H1 (cell line): ENCODE measurements around the gene HK1. TPM values are rescaled to one million over a fixed set of nuclear protein-coding genes. Genes with fewer than 3 reads are reported as not detected.

Source experiments
- CTCF ChIA-PET: fragments of 300-600 bp; sonication (Branson Sonifier 250); formaldehyde crosslinking; loops from one replicate; lab custom pipeline; 2021; ENCODE audit not compliant: partially characterized antibody; lab: Charles Lee
- POLR2A ChIA-PET: fragments of 300-600 bp; sonication (Branson Sonifier 250); formaldehyde crosslinking; loops from one replicate; lab custom pipeline; 2021; ENCODE audit warnings: inconsistent platforms; ENCODE audit not compliant: partially characterized antibody; lab: Charles Lee
- DNase-seq, 2 experiments: peaks; one replicate each; pipeline versions ENCODE4 v3.0.0 to v3.0.0-alpha.2; 2010 to 2022; ENCODE audit warnings: low spot score in 2 of 2, low read depth in 1 of 2, mixed read lengths in 1 of 2
- FAIRE-seq: peaks from 2 replicates; lab custom pipeline; 2011; peaks lifted over from hg19 to GRCh38; lab: Jason Lieb, UNC
- H2AFZ ChIP-seq: 2 replicates; pipeline ENCODE4 v1.8.1; 2012; ENCODE audit warnings: low read length, inconsistent platforms
- H2AK5ac ChIP-seq: 2 replicates; pipeline ENCODE4 v1.6.1; 2013; ENCODE audit warnings: low read depth, low read length
- H2BK120ac ChIP-seq: replicated peaks from 2 replicates; pipeline ENCODE3; 2013; ENCODE audit warnings: low read depth, low read length, inconsistent platforms
- H2BK12ac ChIP-seq: 2 replicates; pipeline ENCODE4 v1.6.1; 2013; ENCODE audit warnings: low read depth, low read length
- H2BK15ac ChIP-seq: 2 replicates; pipeline ENCODE4 v1.6.1; 2013; ENCODE audit warnings: low read length
- H2BK20ac ChIP-seq: 2 replicates; pipeline ENCODE4 v1.6.1; 2013; ENCODE audit warnings: low read length
- H2BK5ac ChIP-seq: 2 replicates; pipeline ENCODE4 v1.6.1; 2013; ENCODE audit warnings: low read depth, low read length
- H3K14ac ChIP-seq: 2 replicates; pipeline ENCODE4 v1.6.1; 2013; ENCODE audit warnings: inconsistent platforms; ENCODE audit not compliant: insufficient read length
- H3K18ac ChIP-seq: 2 replicates; pipeline ENCODE4 v1.6.1; 2013; ENCODE audit warnings: low read length; ENCODE audit errors: extremely low read depth
- H3K23ac ChIP-seq: 2 replicates; pipeline ENCODE4 v1.6.1; 2013; ENCODE audit warnings: inconsistent platforms; ENCODE audit not compliant: insufficient read length
- H3K23me2 ChIP-seq: 2 replicates; pipeline ENCODE4 v1.6.1; 2013; ENCODE audit warnings: low read depth, low read length
- H3K27ac ChIP-seq: 2 replicates; pipeline ENCODE4 v1.6.1; 2011; ENCODE audit warnings: low read depth, low read length, inconsistent platforms
- H3K27me3 ChIP-seq, 4 experiments: replicated peaks in 1 of 4; 1 replicate in 1 of 4; 2 replicates in 3 of 4; pipeline versions ENCODE4 v1.6.1 to v1.8.1; 2011 to 2013; ENCODE audit warnings: low read length in 3 of 4, mild to moderate bottlenecking in 3 of 4, inconsistent platforms in 2 of 4, mixed read lengths in 2 of 4, moderate library complexity in 1 of 4; ENCODE audit not compliant: control insufficient read depth in 3 of 4, insufficient read depth in 3 of 4; ENCODE audit errors: extremely low read depth in 1 of 4
- H3K36me3 ChIP-seq, 4 experiments: 2 replicates each; pipeline versions ENCODE4 v1.6.1 to v1.8.1; 2011 to 2013; ENCODE audit warnings: mild to moderate bottlenecking in 4 of 4, low read length in 3 of 4, moderate library complexity in 2 of 4, control low read depth in 1 of 4, inconsistent platforms in 1 of 4; ENCODE audit not compliant: insufficient read depth in 4 of 4, control insufficient read depth in 2 of 4
- H3K4ac ChIP-seq: replicated peaks from 2 replicates; pipeline ENCODE3; 2013; ENCODE audit warnings: low read length, low read depth, mixed read lengths, inconsistent platforms; ENCODE audit not compliant: insufficient read length
- H3K4me1 ChIP-seq, 4 experiments: replicated peaks in 1 of 4; 1 replicate in 1 of 4; 2 replicates in 3 of 4; pipeline versions ENCODE4 v1.6.1 to v1.8.1; 2011 to 2013; ENCODE audit warnings: low read length in 3 of 4, inconsistent platforms in 2 of 4, mixed read lengths in 1 of 4; ENCODE audit not compliant: insufficient read depth in 4 of 4, control insufficient read depth in 3 of 4
- H3K4me2 ChIP-seq, 2 experiments: 2 replicates each; pipeline versions ENCODE4 v1.6.1 to v1.8.1; 2011 to 2013; ENCODE audit warnings: low read depth in 2 of 2, low read length in 2 of 2, control low read depth in 1 of 2, inconsistent platforms in 1 of 2, mild to moderate bottlenecking in 1 of 2; ENCODE audit not compliant: insufficient read depth in 1 of 2
- H3K4me3 ChIP-seq, 4 experiments: fragments of 200-600, 300-600 bp in 1 of 4; sonication (generic), shearing (Covaris generic), sonication (Bioruptor Twin) in 1 of 4; 2 replicates each; pipeline versions ENCODE4 v1.5.1 to v1.8.1; 2011 to 2016; ENCODE audit warnings: low read length in 4 of 4, low read depth in 3 of 4, control low read depth in 2 of 4, inconsistent platforms in 2 of 4, mild to moderate bottlenecking in 2 of 4, mixed read lengths in 1 of 4, moderate library complexity in 1 of 4; ENCODE audit not compliant: insufficient read depth in 2 of 4; ENCODE audit errors: extremely low read depth in 1 of 4
- H3K56ac ChIP-seq: replicated peaks from 2 replicates; pipeline ENCODE3; 2013; ENCODE audit warnings: low read depth, mild to moderate bottlenecking, mixed read lengths, low read length, inconsistent platforms; ENCODE audit not compliant: insufficient read length
- H3K79me1 ChIP-seq: 2 replicates; pipeline ENCODE4 v1.6.1; 2013; ENCODE audit warnings: low read depth, low read length, control low read depth
- H3K79me2 ChIP-seq, 2 experiments: 2 replicates each; pipeline versions ENCODE4 v1.6.1 to v1.8.1; 2012 to 2013; ENCODE audit warnings: low read length in 2 of 2, mild to moderate bottlenecking in 2 of 2, inconsistent platforms in 1 of 2; ENCODE audit not compliant: insufficient read depth in 2 of 2, control insufficient read depth in 1 of 2
- H3K9ac ChIP-seq, 4 experiments: replicated peaks in 1 of 4; 1 replicate in 1 of 4; 2 replicates in 3 of 4; pipeline versions ENCODE4 v1.6.1 to v1.8.1; 2011 to 2013; ENCODE audit warnings: low read depth in 3 of 4, low read length in 3 of 4, control low read depth in 2 of 4, mild to moderate bottlenecking in 2 of 4, moderate library complexity in 2 of 4, inconsistent platforms in 1 of 4; ENCODE audit errors: extremely low read depth in 1 of 4
- H3K9me3 ChIP-seq, 2 experiments: 2 replicates each; pipeline versions ENCODE4 v1.6.1 to v1.8.1; 2012 to 2013; ENCODE audit warnings: mild to moderate bottlenecking in 2 of 2, moderate library complexity in 2 of 2, control low read depth in 1 of 2, inconsistent platforms in 1 of 2, low read depth in 1 of 2, low read length in 1 of 2, mixed read lengths in 1 of 2; ENCODE audit not compliant: insufficient read depth in 2 of 2
- H4K20me1 ChIP-seq, 2 experiments: replicated peaks in 1 of 2; 2 replicates each; pipeline versions ENCODE3 to v1.8.1; 2011 to 2013; ENCODE audit warnings: inconsistent platforms in 2 of 2, low read length in 2 of 2, mild to moderate bottlenecking in 1 of 2; ENCODE audit not compliant: insufficient read depth in 2 of 2, control insufficient read depth in 1 of 2
- H4K5ac ChIP-seq: 2 replicates; pipeline ENCODE4 v1.6.1; 2013; ENCODE audit warnings: low read length, low read depth, mixed read lengths, inconsistent platforms; ENCODE audit not compliant: insufficient read length
- H4K8ac ChIP-seq: 2 replicates; pipeline ENCODE4 v1.8.0; 2013; ENCODE audit warnings: mild to moderate bottlenecking, moderate library complexity, low read length, inconsistent platforms; ENCODE audit not compliant: insufficient read depth; ENCODE audit errors: extremely low read depth
- H4K91ac ChIP-seq: replicated peaks from 2 replicates; pipeline ENCODE3; 2013; ENCODE audit warnings: low read length, mixed read lengths, inconsistent platforms; ENCODE audit not compliant: insufficient read length
- KDM4A ChIP-seq: IDR thresholded peaks from one replicate; pipeline ENCODE4 v1.7.1; 2012; ENCODE audit warnings: low read depth, mild to moderate bottlenecking, moderate library complexity, low read length, inconsistent platforms; ENCODE audit not compliant: severe bottlenecking
- WGBS, 2 experiments: shearing (Covaris generic) in 1 of 2; methylation state at CpG; one replicate each; pipeline versions ENCODE4 v1.1.6 to v1.1.7; 2013 to 2015; ENCODE audit warnings: low lambda C conversion rate in 2 of 2, mixed read lengths in 2 of 2, inconsistent platforms in 1 of 2, low coverage in 1 of 2, missing lambda C conversion rate in 1 of 2; ENCODE audit not compliant: insufficient replicate concordance in 2 of 2, insufficient coverage in 1 of 2, insufficient read length in 1 of 2; ENCODE audit errors: extremely low coverage in 1 of 2, missing lambda C conversion rate in 1 of 2; 5-methylcytosine and 5-hydroxymethylcytosine counted together
- polyA plus RNA-seq, 7 experiments: library from polyadenylated mRNA; depleted of rRNA in 3 of 7; stranded (reverse) in 5 of 7; unstranded in 2 of 7; fragments of >200 nt in 5 of 7; fragments of 200-250 nt in 2 of 7; gene quantifications; 1 replicate in 5 of 7; 2 replicates in 1 of 7; 4 replicates in 1 of 7; pipeline versions ENCODE4 v1.2.1 to v1.2.3, GENCODE V29; 2011 to 2013; ENCODE audit warnings: missing spikeins in 2 of 7, mixed read lengths in 2 of 7
- total RNA-seq: library from RNA; stranded (reverse); fragmentation: NEBNext Ultra II Directional; extraction: Animal tissue kit (Norgen Biotek cat#: 25700); gene quantifications from 2 replicates; pipeline ENCODE4 v1.2.1, GENCODE V29; 2021
- TF ChIP-seq, protein P1 (sequence below): IDR thresholded peaks from 2 replicates; pipeline ENCODE4 v1.6.1; 2012; ENCODE audit warnings: inconsistent platforms

Gene HK1
- total and polyA plus RNA-seq, 2 of the 8 experiments (the other 6 are each of a cell fraction or from before 2014, with no cell fraction given) = 55.8 to 247 TPM

DNA sequence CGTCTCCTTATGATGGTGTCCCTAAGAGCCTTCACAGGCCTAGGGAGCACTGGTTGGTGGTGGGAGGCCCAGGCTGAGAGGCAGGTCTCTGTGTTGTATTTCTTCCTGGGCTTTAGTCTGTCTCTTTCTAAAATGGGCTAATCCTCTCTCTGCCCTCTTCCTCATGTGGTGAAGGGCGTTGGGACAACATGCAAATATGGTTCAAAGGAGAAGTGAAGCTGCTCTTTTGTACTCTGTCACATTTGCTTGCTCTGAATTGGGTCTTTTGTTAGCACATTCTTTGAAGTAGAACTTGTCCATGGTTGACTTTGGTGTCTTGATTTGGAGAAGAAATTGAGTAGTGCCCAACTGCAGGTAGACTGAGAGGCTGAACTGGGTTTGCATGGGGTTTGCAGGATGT, 814 bp downstream of the HK1 start:
- 90% methylated on average over 2 of the region's 2 CpGs; no CpG with 5 or more reads in 1 of the 2 experiments for WGBS, 2 experiments
- H3K18ac ChIP-seq = 0 out of 2 replicates have a peak overlapping the region, but pooled peaks have one; percentile 39
- no peaks in the 10 kb centered on the region for H3K79me1 ChIP-seq
- no peak overlapping the region for H4K91ac ChIP-seq
- H3K4me1 ChIP-seq = peaks cover 0 to 5% (median 0%) of the 10 kb centered on the region in 4 experiments; a peak in 3 of 7 replicates
- DNase-seq = no peak
- H4K8ac ChIP-seq = no peak overlapping the region
- no peak overlapping the region for H3K9ac ChIP-seq
- H2AFZ ChIP-seq = no peak overlapping the region
- H3K27ac ChIP-seq = no peak overlapping the region
- no peaks in the 10 kb centered on the region for H3K9me3 ChIP-seq
- no peak overlapping the region for H2BK5ac ChIP-seq
- FAIRE-seq = no peak
- TF ChIP-seq KDM4A = no peak
- TF ChIP-seq, protein P1, sequence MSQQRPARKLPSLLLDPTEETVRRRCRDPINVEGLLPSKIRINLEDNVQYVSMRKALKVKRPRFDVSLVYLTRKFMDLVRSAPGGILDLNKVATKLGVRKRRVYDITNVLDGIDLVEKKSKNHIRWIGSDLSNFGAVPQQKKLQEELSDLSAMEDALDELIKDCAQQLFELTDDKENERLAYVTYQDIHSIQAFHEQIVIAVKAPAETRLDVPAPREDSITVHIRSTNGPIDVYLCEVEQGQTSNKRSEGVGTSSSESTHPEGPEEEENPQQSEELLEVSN = 0 out of 2 replicates have a peak, but pooled peaks have one; percentile 8
- TF ChIP-seq, all 59 proteins: peak for 1
- ChIA-PET CTCF (interaction anchor here (1.2 to 2.3 kb wide), 5 partner anchors 9 to 119 kb away, joined by 4 to 7 read pairs (median 5); no protein-coding TSS in a partner anchor), POLR2A (no interaction called here)
- H3K23me2 ChIP-seq = no peaks in the 10 kb centered on the region
- H3K14ac ChIP-seq = no peak overlapping the region
- no peaks in the 10 kb centered on the region for H3K36me3 ChIP-seq
- H2BK12ac ChIP-seq = no peak overlapping the region
- H3K27me3 ChIP-seq = peaks cover 0 to 3% (median 0%) of the 10 kb centered on the region in 4 experiments; a peak in 1 of 7 replicates
- no peaks in the 10 kb centered on the region for H4K20me1 ChIP-seq
- H2BK15ac ChIP-seq = no peak overlapping the region
- H2BK20ac ChIP-seq = no peak overlapping the region; the same call in none of the 2 replicates
- H3K4ac ChIP-seq = no peak overlapping the region
- no peaks in the 10 kb centered on the region for H3K79me2 ChIP-seq
- H3K4me2 ChIP-seq = no peak overlapping the region
- no peak overlapping the region for H4K5ac ChIP-seq
- H3K4me3 ChIP-seq = no peak overlapping the region
- no peak overlapping the region for H3K23ac ChIP-seq
- no peak overlapping the region for H3K56ac ChIP-seq
- H2AK5ac ChIP-seq = no peak overlapping the region
- no peak overlapping the region for H2BK120ac ChIP-seq
